HG03575 (cell line): ENCODE data around the gene AP2M1.
"Not testable (repeated sequence)": the region's sequence is repeated elsewhere in the genome, so short reads cannot be mapped to it uniquely, and the experiment has no call there.

ENCODE experiments used
- ATAC-seq: cut with Tn5 transposase; IDR thresholded peaks from one replicate; pipeline ENCODE4 v1.9.1; 2021; ENCODE audit not compliant: unreplicated experiment, insufficient number of reproducible peaks, low FRiP score; ENCODE audit errors: extremely low read depth

Gene AP2M1

DNA sequence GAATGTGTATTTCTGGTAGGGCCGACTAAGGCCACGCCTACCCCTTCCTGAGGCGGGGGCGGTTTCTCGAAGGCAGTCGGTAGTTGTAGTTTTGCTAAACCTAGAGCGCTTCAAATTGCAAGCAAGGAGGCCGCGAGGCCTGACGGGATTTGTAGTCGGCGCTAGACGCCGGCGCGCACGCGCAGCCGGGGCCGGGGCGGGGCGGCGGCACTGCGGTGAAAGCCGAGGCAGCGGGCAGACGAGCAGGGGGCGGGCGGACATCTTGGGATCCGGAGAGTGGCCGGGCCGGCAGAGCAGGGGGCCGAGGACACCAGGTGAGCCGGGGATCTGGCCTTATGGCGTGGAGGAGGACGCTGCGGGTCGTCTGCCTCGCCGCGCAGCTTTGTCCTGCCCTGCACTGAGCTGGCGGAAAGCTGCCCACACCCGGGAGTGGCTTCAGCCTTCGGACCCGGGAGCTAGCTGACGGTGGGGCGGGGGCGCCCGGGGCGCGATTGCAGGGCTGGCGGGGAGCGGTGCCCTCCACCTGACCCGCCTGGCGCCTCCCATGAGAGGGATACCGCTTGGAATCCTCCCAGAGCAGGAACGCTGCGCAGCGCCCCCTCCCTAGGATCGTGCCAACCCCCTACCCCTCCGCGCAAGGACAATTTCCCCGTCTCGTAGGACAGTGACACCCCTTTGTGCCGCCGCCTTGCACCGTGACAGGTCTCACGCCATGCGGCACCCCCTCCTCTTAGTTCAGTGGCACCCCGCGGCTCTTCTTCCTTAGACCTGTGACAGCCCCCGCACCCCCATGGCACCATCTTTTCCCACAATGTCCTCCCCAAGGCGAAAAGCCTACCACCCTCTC lies at the start of gene AP2M1:
AP2M1 (plus strand) TSS at position 210 of the 847 bp plus-strand sequence. CDS start 2,139 bp downstream, outside the sequence.
- ATAC-seq, result peak; percentile 85

DNA sequence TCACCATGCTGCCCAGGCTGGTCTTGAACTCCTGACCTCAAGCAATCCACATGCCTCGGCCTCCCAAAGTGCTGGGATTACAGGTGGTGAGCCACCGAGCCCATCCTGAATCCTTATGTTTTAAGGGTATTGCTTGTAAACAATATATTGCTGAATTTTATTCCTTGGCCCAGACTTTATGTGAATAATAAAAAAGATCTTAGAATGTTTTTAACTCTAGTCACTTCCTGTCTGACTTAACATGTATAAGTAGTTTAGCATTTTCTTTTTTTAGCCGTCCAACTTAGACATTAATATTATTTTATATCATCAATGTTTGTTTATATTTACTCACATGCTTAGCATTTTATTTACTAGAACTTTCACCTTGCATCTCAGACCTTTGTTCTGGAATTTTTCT lies 48.6 kb upstream of the AP2M1 start:
- ATAC-seq, result no peak

DNA sequence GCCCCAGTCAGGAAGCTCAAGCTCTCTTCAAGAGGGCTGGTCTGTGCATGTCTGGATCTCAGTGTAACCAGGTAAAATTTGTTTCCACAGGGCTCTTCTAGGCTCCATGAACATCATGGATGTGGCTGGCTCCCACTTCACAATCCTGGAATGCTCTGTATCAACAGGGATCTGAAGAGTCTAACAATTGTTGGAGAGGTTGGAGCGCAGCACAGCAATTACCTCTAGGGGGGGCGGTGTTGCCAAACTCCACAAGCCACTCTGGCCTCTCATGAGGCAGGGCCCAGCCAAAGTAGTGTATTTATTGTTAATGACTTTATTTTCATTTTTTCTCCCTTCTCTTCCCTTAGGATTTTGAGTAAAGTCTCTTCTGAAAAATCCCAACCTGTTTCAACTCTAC lies 45.6 kb upstream of the AP2M1 start:
- ATAC-seq, result no peak

DNA sequence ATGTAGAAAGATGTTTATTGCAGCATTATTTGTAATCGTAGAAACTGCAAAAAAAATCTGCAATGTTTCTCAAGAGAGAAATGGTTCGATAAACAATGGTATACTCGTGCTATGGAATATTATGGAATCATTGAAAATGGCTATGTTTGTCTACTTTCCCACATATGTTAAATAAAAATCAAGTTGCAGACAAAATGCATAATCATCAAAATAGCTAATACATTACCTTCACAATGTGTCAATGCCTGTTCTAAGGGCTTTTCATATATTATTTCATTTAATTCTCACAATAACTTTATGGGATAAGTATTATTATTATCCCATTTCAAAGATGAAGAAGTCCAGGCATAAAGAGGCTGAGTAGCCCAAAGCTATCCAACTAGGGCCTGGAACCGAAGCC lies 41.7 kb upstream of the AP2M1 start:
- no peak for ATAC-seq

DNA sequence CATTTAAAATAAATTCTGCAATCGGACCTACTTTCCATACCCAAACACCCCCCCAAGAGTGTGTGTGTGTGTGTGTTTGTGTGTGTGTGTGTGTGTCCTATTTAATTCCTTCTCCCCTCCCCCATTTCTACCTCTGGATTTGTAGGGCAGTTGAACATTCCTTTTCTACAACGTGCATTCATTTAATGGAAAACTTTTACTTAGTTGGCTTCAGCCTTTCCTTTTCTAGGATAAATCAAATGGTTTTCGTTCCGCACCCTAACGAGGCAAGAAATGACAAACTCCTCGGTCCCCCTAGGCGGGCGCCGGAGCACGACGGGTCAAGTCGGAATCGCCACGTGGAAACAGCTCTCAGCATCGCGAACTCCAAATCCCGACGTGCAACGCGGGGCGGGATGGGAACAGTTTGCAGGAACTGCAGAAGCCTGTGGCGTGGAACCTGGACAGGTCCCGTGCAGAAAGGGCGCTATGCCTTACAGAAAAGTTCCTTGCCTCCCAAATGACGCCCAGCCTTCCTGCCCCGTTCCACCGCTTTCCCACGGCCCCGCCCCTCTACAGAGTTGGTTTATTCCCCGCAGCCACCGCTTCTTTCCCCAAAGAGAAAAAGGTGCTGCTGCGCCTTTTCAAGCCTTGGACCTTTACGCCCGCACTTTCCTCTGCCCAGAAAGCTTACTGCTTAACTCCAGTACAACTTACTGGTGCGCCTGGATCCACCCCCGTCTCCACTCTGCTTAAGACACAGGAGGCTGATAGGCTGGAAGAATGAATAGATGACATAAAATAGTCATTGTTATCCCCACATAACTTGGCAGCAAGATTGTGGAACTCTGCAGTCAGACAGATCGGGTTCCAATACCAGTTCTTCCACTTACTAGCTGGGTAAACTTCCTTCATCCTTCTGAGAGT lies 40.6 kb upstream of the AP2M1 start:
- ATAC-seq, result no peak

DNA sequence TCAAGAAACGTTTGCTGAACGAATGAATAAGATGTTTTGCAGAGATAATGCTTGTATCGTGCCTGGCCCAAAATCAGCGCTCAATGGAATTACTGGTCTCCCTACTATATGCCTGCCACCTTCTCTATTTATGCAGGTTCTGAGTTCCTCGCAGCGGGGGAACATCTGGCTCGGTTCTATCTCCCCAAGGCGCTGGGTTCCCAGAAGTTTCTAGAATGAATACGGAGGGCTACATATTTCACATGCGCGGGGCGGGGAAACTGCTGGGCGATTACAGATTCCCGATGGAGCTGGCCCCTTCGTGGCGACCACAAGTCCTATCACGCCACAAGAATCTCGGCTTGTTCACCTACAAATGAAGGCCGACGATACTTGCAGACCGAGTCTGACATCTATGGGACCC lies 39.9 kb upstream of the AP2M1 start:
- ATAC-seq, result no peak

DNA sequence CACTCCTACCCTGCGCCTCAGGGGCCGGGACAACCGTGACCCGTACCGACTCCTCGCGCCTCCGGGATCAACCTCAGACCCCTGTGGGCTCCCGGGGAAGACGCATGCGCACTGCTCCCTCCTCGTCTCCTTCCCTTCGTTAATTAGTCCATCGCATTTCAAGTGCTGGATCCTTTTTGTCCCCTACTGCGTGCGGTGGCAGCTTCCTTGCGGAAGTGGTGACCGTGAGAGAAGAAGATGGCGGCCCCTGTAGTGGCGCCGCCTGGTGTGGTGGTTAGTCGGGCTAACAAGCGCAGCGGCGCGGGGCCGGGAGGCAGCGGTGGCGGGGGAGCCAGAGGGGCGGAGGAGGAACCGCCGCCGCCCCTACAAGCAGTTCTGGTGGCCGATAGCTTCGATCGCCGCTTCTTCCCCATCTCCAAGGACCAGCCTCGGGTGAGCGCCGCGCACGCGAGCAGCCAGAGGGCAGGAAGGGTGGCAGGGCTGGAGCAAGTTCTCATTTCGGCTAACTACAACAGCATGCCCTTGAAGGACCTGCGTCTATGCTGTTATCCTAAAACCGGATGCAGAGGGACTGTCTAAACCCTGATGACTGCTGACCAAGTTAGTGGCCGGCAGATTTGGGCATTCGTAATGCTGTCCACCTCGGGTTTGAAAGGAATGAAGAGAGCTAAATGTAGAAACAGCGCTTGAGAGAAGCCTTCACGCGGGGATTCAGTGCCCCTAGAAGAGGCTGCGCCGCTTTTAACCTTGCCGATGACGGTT lies 39.3 kb upstream of the AP2M1 start, which contains the start of gene EIF2B5:
EIF2B5 (plus strand) TSS at position 210 of the 762 bp plus-strand sequence; CDS start at position 238, 28 bp downstream.
- ATAC-seq, result peak; percentile 66

DNA sequence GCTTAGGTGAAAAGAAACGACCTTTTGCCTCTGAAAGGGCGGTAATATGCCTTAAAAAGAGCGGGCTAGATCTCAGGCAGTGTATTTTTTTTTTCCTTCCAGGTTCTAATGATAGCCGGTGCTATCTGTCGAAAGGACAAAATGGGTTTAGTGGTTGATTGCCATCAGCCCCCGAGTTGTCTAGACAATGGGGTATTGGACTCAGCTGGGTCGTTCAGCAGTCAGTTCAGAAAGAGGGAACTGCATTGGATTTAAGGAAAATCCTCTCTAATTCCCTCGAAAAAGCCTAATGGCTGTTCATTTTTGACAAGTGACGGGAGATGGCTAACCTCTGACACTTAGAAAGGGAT lies 38.8 kb upstream of the AP2M1 start:
- ATAC-seq, result no peak

DNA sequence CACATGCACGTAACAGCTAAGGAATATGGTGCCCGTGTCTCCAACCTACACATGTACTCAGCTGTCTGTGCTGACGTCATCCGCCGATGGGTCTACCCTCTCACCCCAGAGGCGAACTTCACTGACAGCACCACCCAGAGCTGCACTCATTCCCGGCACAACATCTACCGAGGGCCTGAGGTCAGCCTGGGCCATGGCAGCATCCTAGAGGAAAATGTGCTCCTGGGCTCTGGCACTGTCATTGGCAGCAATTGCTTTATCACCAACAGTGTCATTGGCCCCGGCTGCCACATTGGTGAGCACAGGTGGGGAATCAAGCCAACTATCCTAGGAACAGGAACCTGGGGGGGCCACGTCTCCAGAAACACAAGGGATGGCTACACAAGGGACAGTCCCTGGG lies 34.2 kb upstream of the AP2M1 start:
- ATAC-seq, result no peak

DNA sequence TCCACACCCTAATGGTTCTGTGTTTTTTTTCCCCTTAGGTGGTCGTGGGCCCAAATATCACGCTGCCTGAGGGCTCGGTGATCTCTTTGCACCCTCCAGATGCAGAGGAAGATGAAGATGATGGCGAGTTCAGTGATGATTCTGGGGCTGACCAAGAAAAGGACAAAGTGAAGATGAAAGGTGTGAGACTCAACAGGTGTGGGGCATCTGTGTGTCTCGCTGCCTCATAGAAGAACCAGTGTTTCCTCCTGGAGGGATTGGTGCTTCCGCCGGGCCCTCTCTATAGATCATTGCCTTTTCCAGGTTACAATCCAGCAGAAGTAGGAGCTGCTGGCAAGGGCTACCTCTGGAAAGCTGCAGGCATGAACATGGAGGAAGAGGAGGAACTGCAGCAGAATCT lies 32.5 kb upstream of the AP2M1 start:
- no peak for ATAC-seq

DNA sequence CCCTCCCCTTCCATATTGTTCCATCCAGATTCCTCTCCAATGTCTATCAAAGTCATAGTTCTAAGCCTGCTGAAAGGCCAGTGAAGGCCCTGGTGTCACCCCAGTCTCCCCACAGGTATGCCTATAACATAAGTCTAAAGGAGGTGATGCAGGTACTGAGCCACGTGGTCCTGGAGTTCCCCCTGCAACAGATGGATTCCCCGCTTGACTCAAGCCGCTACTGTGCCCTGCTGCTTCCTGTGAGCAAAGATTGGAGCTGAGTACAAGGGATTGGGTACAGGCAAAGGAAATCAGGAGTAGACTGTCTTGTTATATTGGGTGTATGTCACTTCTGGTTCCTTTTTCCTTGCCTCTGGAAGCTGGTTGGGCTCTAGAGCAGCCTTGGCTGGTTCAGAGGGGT lies 31.3 kb upstream of the AP2M1 start:
- no peak for ATAC-seq

DNA sequence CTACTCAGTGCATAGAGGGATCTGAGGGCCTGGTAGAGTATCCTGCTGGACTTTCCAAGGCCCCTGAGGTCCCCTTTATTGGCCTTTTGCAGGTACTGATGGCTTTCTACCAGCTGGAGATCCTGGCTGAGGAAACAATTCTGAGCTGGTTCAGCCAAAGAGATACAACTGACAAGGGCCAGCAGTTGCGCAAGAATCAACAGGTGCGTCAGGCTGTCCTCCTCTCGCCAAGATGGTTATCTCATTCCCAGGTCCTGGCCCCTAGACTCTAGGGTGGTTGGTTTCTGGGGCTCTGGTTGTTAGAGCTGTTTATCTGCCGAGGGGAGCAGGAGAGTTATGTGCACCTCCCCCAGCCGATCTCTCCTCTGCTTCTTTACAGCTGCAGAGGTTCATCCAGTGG lies 30.1 kb upstream of the AP2M1 start:
- no peak for ATAC-seq

DNA sequence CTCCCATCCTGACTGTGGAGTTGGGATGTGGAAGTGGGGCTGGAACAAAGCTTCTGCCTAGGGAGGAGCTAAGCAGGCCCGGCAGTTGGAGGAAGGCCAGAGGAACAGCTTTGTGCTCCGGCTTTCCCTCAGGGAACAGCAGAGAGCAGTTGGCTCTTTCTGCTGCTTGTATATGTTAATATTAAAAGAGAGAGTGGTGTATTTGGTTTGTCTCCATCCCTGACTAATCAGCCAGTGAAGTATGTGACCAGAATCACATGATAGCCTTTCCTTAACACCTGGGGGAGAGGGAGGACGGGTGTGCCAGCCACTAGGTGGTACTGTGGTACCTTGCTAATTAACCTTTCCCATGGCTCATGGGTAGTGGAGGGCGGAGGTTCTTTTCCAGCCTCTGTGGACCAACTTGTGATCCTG lies 29.5 kb upstream of the AP2M1 start:
- ATAC-seq, result no peak

DNA sequence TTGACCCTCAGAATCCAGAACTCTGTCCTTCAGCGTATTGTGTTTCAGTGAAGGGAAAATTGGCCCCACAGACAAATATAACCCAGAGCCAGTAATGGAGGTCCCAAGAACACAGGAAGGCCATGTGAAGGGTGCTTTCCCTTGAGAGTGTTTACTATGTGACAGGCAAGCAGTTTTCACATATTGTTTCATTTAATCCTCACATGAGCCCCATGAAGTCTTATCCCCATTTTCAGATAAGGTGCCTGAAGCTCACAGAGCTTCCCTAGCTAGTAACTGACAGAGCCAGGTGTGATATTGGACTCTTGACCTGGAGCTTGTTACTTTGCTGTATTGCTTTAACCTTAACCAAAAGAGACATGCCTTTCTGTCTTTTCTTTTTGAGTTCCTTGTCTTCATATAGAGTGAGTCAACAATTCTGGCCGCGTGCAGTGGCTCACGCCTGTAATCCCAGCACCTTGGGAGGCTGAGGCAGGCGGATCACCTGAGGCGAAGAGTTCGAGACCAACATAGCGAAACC lies 28.8 kb upstream of the AP2M1 start:
- ATAC-seq, result no peak

DNA sequence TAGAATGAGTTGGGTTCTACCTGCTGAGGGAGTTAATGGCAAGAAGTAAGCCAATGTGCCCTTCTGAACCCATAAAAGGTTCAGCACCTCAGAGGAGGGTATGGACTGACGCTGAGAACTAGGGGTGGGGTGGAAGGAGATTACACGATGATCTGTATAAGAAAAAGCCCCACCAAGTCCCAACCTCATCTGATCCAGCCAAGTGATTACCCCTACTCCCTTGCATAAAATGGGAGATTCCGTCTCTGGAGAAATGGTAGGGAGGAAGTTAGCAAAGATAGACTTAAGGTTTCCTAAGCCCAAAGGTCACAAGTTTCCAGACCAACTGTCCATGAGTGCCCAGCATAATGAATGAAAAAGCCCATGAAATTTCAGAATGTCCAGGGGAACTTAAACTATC lies 26.6 kb upstream of the AP2M1 start:
- ATAC-seq, result no peak

DNA sequence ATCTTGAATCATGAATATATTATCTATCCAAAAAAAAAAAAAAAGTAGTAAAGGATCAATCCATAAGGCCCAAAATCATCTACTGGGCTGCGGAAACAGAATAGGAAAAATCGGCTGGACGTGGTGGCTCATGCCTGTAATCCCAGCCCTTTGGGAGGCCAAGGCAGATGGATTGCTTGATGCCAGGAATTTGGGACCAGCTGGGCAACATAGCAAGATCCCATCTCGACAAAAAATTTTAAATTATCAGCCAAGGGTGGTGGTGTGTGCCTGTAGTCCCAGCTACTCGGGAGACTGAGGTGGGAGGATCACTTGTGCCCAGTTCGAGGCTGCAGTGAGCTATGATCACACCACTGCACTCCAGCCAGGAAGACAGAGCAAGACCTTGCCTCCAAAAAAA lies 25.5 kb upstream of the AP2M1 start:
- ATAC-seq, result no peak

DNA sequence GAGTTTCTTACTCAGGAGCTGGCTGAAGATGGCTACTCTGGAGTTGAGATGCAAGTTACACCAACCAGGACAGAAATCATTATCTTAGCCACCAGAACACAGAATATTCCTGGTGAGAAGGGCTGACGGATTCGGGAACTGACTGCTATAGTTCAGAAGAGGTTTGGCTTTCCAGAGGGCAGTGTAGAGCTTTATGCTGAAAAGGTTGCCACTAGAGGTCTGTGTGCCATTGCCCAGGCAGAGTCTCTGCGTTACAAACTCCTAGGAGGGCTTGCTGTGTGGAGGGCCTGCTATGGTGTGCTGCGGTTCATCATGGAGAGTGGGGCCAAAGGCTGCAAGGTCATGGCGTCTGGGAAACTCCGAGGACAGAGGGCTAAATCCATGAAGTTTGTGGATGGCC lies 24.9 kb upstream of the AP2M1 start:
- not testable (repeated sequence) for ATAC-seq

DNA sequence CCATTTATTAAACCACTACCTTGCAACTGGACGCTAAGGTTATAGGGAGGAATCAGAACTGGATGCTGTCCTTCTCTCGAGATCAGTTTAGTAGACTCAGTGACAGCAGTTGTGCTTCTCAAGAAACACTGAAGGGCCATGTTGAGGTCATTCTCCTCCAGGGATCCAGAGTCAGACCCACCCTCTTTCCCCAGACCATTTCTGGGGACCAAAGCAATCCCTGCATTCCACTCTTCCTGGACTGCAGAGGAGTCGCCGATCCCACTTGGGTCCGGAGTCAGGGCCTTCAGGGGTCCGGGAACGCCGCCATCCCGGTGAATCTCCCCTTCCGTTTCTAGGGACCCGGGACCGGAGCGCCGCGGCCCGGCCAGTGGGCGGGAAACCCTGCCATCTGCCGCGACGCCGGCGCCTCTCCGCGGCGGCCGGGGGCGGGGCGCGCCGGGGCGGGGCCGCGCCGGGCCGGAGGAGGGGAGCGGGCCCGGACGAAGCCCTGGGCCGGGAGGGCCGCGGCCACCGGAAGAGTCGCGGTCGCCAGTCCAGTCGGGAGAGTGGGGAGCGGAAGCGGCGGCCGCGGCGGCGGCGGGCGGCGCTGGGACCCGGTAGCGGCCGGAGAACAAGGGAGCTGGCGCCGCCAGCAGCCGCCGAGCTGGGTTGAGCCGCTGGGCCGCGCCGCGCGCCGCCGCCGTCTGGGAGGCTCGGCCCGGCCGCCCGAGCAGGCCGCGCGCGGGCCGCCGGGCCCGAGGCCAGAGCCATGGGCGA lies 19.6 kb upstream of the AP2M1 start, which contains the start of gene DVL3:
DVL3 (plus strand) TSS at position 493 of the 759 bp plus-strand sequence; CDS start at position 752, 259 bp downstream.
- no peak for ATAC-seq
